Measurements from ENCODE around the gene DHRS2.

Gene DHRS2

GRCh38 chr14:23694085-23694948 is 58.2 kb downstream of the DHRS2 start:
- no peak for DNase-seq (ENCODE audit: low read depth)

Measured in ELR (cell line).